HCT116 (cell line): ENCODE data around the gene SRRD. TPM values are rescaled to one million over a fixed set of nuclear protein-coding genes. Genes with fewer than 3 reads are reported as not detected.

ENCODE experiments used
- ATAC-seq: fragments of 200-7000 bp; cut with Tn5 transposase; 2 replicates; pipeline ENCODE4 v1.9.1; 2020; ENCODE audit warnings: mild to moderate bottlenecking, moderate library complexity
- BruUV-seq: library from RNA; stranded (reverse); fragments of 400-500 nt; replicated peaks from 2 replicates; lab custom pipeline; 2021; lab: Mats Ljungman, UMichigan
- CTCF ChIA-PET: fragments of 300-600 bp; sonication (Branson Sonifier 250); formaldehyde crosslinking; loops from one replicate; lab custom pipeline; 2021; ENCODE audit warnings: antibody characterized with exemption; lab: Charles Lee
- POLR2A ChIA-PET: fragments of 300-600, 350-600 bp; sonication (Branson Sonifier 250); formaldehyde crosslinking; loops from one replicate; lab custom pipeline; 2021; ENCODE audit warnings: antibody characterized with exemption; lab: Charles Lee
- RAD21 ChIA-PET, 2 experiments: fragments of 300-600 bp; sonication (Branson Sonifier 250); formaldehyde crosslinking; loops; one replicate each; lab custom pipeline; 2023; ENCODE audit warnings: low total read pairs in 2 of 2; ENCODE audit not compliant: uncharacterized antibody in 2 of 2, unreplicated experiment in 2 of 2, low non-redundant PET in 1 of 2; lab: Charles Lee
- DNase-seq: peaks from one replicate; pipeline ENCODE4 v3.0.0-alpha.2; 2010; ENCODE audit warnings: low read depth, low spot score
- H2AFZ ChIP-seq: fragments of 200-600 bp; shearing (Covaris generic), sonication (generic); 2 replicates; pipeline ENCODE4 v1.6.1; 2017; ENCODE audit warnings: low read depth, mixed run types, mixed read lengths, antibody characterized with exemption, low read length; ENCODE audit not compliant: poor library complexity, severe bottlenecking
- H3K27ac ChIP-seq: 2 replicates; pipeline ENCODE4 v1.5.1; 2012; ENCODE audit warnings: low read depth, low read length
- H3K27me3 ChIP-seq: fragments of 200-600 bp; sonication (generic); 2 replicates; pipeline ENCODE4 v1.6.1; 2016; ENCODE audit warnings: mixed run types, low read length, mixed read lengths; ENCODE audit not compliant: insufficient read depth
- H3K36me3 ChIP-seq, 2 experiments: fragments of 200-500 bp in 1 of 2; fragments of 200-600 bp in 1 of 2; sonication (Bioruptor generic) in 1 of 2; sonication (generic) in 1 of 2; 2 replicates each; pipeline versions ENCODE4 v1.5.1 to v1.6.1; 2014 to 2016; ENCODE audit warnings: low read length in 2 of 2, inconsistent platforms in 1 of 2, mixed read lengths in 1 of 2, mixed run types in 1 of 2; ENCODE audit not compliant: insufficient read depth in 2 of 2, control insufficient read depth in 1 of 2
- H3K4me1 ChIP-seq, 2 experiments: fragments of 200-600 bp in 1 of 2; sonication (generic) in 1 of 2; 2 replicates each; pipeline versions ENCODE4 v1.5.1 to v1.6.1; 2012 to 2017; ENCODE audit warnings: low read length in 2 of 2, inconsistent platforms in 1 of 2, mild to moderate bottlenecking in 1 of 2, mixed read lengths in 1 of 2, mixed run types in 1 of 2, moderate library complexity in 1 of 2; ENCODE audit not compliant: insufficient read depth in 2 of 2, control insufficient read depth in 1 of 2
- H3K4me2 ChIP-seq: fragments of 200-600 bp; sonication (generic); 2 replicates; pipeline ENCODE4 v1.6.1; 2017; ENCODE audit warnings: mixed run types, low read length, mixed read lengths
- H3K4me3 ChIP-seq, 2 experiments: fragments of 200-600 bp in 1 of 2; sonication (generic) in 1 of 2; replicated peaks in 1 of 2; 2 replicates each; pipeline ENCODE4 v1.5.1; 2011 to 2016; ENCODE audit warnings: low read length in 2 of 2, control low read depth in 1 of 2, low read depth in 1 of 2, mild to moderate bottlenecking in 1 of 2, mixed read lengths in 1 of 2, mixed run types in 1 of 2
- H3K79me2 ChIP-seq: fragments of 200-600 bp; sonication (generic); 2 replicates; pipeline ENCODE4 v1.6.1; 2017; ENCODE audit warnings: mild to moderate bottlenecking, mixed run types, low read length, moderate library complexity, mixed read lengths; ENCODE audit not compliant: insufficient read depth
- H3K9ac ChIP-seq: fragments of 200-600 bp; sonication (generic); 2 replicates; pipeline ENCODE4 v1.6.1; 2016; ENCODE audit warnings: low read length, mixed read lengths
- H3K9me2 ChIP-seq: fragments of 200-600 bp; sonication (generic), shearing (Covaris generic); 2 replicates; pipeline ENCODE4 v1.6.1; 2017; ENCODE audit warnings: mixed run types, mild to moderate bottlenecking, moderate library complexity; ENCODE audit not compliant: insufficient read depth
- H3K9me3 ChIP-seq, 2 experiments: fragments of 200-500 bp in 1 of 2; fragments of 200-600 bp in 1 of 2; sonication (Bioruptor generic) in 1 of 2; sonication (generic) in 1 of 2; 2 replicates each; pipeline ENCODE4 v1.6.1; 2014 to 2017; ENCODE audit warnings: low read length in 2 of 2, mixed read lengths in 2 of 2, inconsistent platforms in 1 of 2, low read depth in 1 of 2, mild to moderate bottlenecking in 1 of 2, mixed run types in 1 of 2, moderate library complexity in 1 of 2; ENCODE audit not compliant: control insufficient read depth in 1 of 2, insufficient read depth in 1 of 2
- H4K20me1 ChIP-seq: fragments of 200-600 bp; sonication (generic), shearing (Covaris generic); 2 replicates; pipeline ENCODE4 v1.6.1; 2017; ENCODE audit warnings: mixed run types, mild to moderate bottlenecking, moderate library complexity; ENCODE audit not compliant: insufficient read depth
- CBX3 ChIP-seq: IDR thresholded peaks from 2 replicates; pipeline ENCODE4 v1.6.1; 2012; ENCODE audit warnings: low read depth
- CEBPB ChIP-seq: IDR thresholded peaks from 2 replicates; pipeline ENCODE4 v1.6.1; 2012; ENCODE audit warnings: low read depth
- EGR1 ChIP-seq: IDR thresholded peaks from 2 replicates; pipeline ENCODE4 v1.6.1; 2012; ENCODE audit warnings: low read depth
- ELF1 ChIP-seq: IDR thresholded peaks from 2 replicates; pipeline ENCODE4 v1.6.1; 2012; ENCODE audit warnings: low read depth, borderline replicate concordance
- EZH2 ChIP-seq: fragments of 200-600 bp; sonication (generic); IDR thresholded peaks from 2 replicates; pipeline ENCODE4 v1.6.1; 2017; ENCODE audit warnings: antibody characterized with exemption, mixed run types
- EZH2phosphoT487 ChIP-seq: fragments of 200-600 bp; IDR thresholded peaks from 2 replicates; pipeline ENCODE4 v1.6.1; 2018; ENCODE audit warnings: antibody characterized with exemption, borderline replicate concordance
- FOSL1 ChIP-seq: IDR thresholded peaks from 2 replicates; pipeline ENCODE4 v1.6.1; 2012; ENCODE audit warnings: low read depth
- JUND ChIP-seq: IDR thresholded peaks from 2 replicates; pipeline ENCODE4 v1.6.1; 2012
- MAX ChIP-seq: IDR thresholded peaks from 2 replicates; pipeline ENCODE4 v1.6.1; 2012
- POLR2A ChIP-seq: IDR thresholded peaks from 2 replicates; pipeline ENCODE4 v1.7.0; 2011; ENCODE audit warnings: borderline replicate concordance; ENCODE audit not compliant: insufficient read depth, insufficient read length; ENCODE audit errors: extremely low read depth
- POLR2AphosphoS5 ChIP-seq: IDR thresholded peaks from 2 replicates; pipeline ENCODE4 v1.6.1; 2011; ENCODE audit warnings: mild to moderate bottlenecking, low read depth, low read length, moderate library complexity
- RAD21 ChIP-seq: IDR thresholded peaks from 2 replicates; pipeline ENCODE4 v1.6.1; 2012; ENCODE audit warnings: low read depth, mild to moderate bottlenecking
- REST ChIP-seq: IDR thresholded peaks from 2 replicates; pipeline ENCODE4 v1.6.1; 2012; ENCODE audit warnings: low read depth
- SIN3A ChIP-seq: IDR thresholded peaks from 2 replicates; pipeline ENCODE4 v1.6.1; 2012; ENCODE audit warnings: low read depth
- SP1 ChIP-seq: IDR thresholded peaks from 2 replicates; pipeline ENCODE4 v1.6.1; 2012; ENCODE audit warnings: low read depth
- TCF7L2 ChIP-seq: IDR thresholded peaks from 2 replicates; pipeline ENCODE4 v1.7.0; 2011; ENCODE audit warnings: borderline replicate concordance, inconsistent platforms; ENCODE audit not compliant: insufficient read depth, insufficient read length; ENCODE audit errors: extremely low read depth
- YY1 ChIP-seq: IDR thresholded peaks from 2 replicates; pipeline ENCODE4 v1.6.1; 2011; ENCODE audit warnings: low read length, low read depth, moderate library complexity, mild to moderate bottlenecking; ENCODE audit not compliant: insufficient replicate concordance; ENCODE audit errors: extremely low read depth
- ZBTB33 ChIP-seq: IDR thresholded peaks from 2 replicates; pipeline ENCODE4 v1.6.1; 2011; ENCODE audit warnings: mild to moderate bottlenecking, low read length, moderate library complexity; ENCODE audit not compliant: insufficient replicate concordance; ENCODE audit errors: extremely low read depth
- ZFX ChIP-seq: fragments of 450-650 bp; IDR thresholded peaks from 2 replicates; pipeline ENCODE4 v1.6.1; 2017
- ZNF274 ChIP-seq: fragments of 200-500 bp; sonication (Bioruptor generic); IDR thresholded peaks from 2 replicates; pipeline ENCODE4 v1.6.1; 2014; ENCODE audit warnings: mild to moderate bottlenecking, low read depth, low read length, inconsistent platforms
- intact Hi-C: fragments of 100-400 bp; cut with micrococcal nuclease; formaldehyde crosslinking; loops from 2 replicates; pipeline ENCODE4 v1.10.0; 2022
- total RNA-seq: library from RNA; stranded (reverse); gene quantifications from one replicate; pipeline ENCODE4 v1.2.1, GENCODE V29; 2021; ENCODE audit not compliant: unreplicated experiment

The SRRD gene
- total RNA-seq, 1 experiment from 2014 or later, result 30.4 TPM

- H3K27ac ChIP-seq, result no peak overlapping the region
Measured at GRCh38 chr22:26481112-26481693, 2.5 kb upstream of the SRRD start.

More at GRCh38 chr22:26481112-26481693, 2.5 kb upstream of the SRRD start:
- Histone ChIP-seq H4K20me1 (no peaks in the 10 kb centered on the region), H3K79me2 (peaks cover 58% of the 10 kb centered on the region), H3K9me2 (no peaks in the 10 kb centered on the region), H3K36me3 (peaks cover 14 to 17% of the 10 kb centered on the region in 2 experiments; a peak in 3 of 4 replicates), H3K27me3 (no peaks in the 10 kb centered on the region), H3K9me3 (no peaks in the 10 kb centered on the region), H3K4me3 (no peak overlapping the region), H2AFZ (no peak overlapping the region), H3K4me2 (no peak overlapping the region), H3K4me1 (peaks cover 10 to 15% of the 10 kb centered on the region in 2 experiments), H3K9ac (no peak overlapping the region)
- RAD21 ChIA-PET, result no interaction called here
- POLR2A ChIA-PET, result no interaction called here
- TF ChIP-seq EGR1, result no peak
- no peak for TF ChIP-seq JUND
- TF ChIP-seq CEBPB, result no peak
- TF ChIP-seq ZFX, result no peak
- no peak for TF ChIP-seq RAD21
- TF ChIP-seq SIN3A, result no peak
- no peak for TF ChIP-seq EZH2
- no peak for TF ChIP-seq REST
- no peak for TF ChIP-seq CBX3
- TF ChIP-seq MAX, result no peak
- no peak for TF ChIP-seq FOSL1
- no peak for TF ChIP-seq TCF7L2
- no peak for TF ChIP-seq EZH2phosphoT487
- no peak for TF ChIP-seq SP1
- TF ChIP-seq YY1, result no peak
- TF ChIP-seq ELF1, result no peak
- TF ChIP-seq ZNF274, result no peak
- no peak for TF ChIP-seq ZBTB33
- TF ChIP-seq POLR2AphosphoS5, result no peak
- no peak for TF ChIP-seq POLR2A
- no TSS peak for BruUV-seq
- ATAC-seq, result no peak
- intact Hi-C loops, result no loop called here
- CTCF ChIA-PET, result no interaction called here
- no peak for DNase-seq
